Spleen (tissue), 3 donors: ENCODE measurements around the gene SLC25A20.

Experiments used
- POLR2A ChIP-seq, 3 donors: fragments of 450-650 bp; IDR thresholded peaks; one replicate each; pipeline ENCODE4 v1.5.1; 2017; ENCODE audit warnings: antibody characterized with exemption in 3 of 3, mild to moderate bottlenecking in 1 of 3
- POLR2AphosphoS5 ChIP-seq, 3 donors: sonication (generic); formaldehyde crosslinking; IDR thresholded peaks; one replicate each; pipeline ENCODE4 v1.5.1; 2017; ENCODE audit warnings: antibody characterized with exemption in 3 of 3

GRCh38 chr3:48929358-48930035, 30.8 kb upstream of the SLC25A20 start:
- TF ChIP-seq POLR2A (IDR thresholded peaks at IDR 0.05), result no peak
- TF ChIP-seq POLR2AphosphoS5 (IDR thresholded peaks at IDR 0.05), result no peak
